BJ (cell line): ENCODE data around the gene ZNF835. TPM values are rescaled to one million over a fixed set of nuclear protein-coding genes. Genes with fewer than 3 reads are reported as not detected.

Experiments used
- CTCF ChIA-PET: fragments of 350-600 bp; formaldehyde crosslinking; extraction: SDS; loops from one replicate; lab custom pipeline; 2021; ENCODE audit warnings: antibody characterized with exemption, inconsistent platforms; lab: Yijun Ruan, JAX
- POLR2A ChIA-PET: fragments of 300-600 bp; sonication (Branson Sonifier 250); formaldehyde crosslinking; extraction: SDS; loops from one replicate; lab custom pipeline; 2021; ENCODE audit warnings: antibody characterized with exemption; lab: Charles Lee
- DNase-seq: peaks from one replicate; pipeline ENCODE4 v3.0.0-alpha.2; 2011; ENCODE audit warnings: low read depth
- H3K27me3 ChIP-seq: 2 replicates; pipeline ENCODE4 v1.6.0; 2011; ENCODE audit warnings: low read length; ENCODE audit not compliant: control insufficient read depth, insufficient read depth
- H3K36me3 ChIP-seq: 2 replicates; pipeline ENCODE4 v1.5.1; 2011; ENCODE audit warnings: low read length; ENCODE audit not compliant: control insufficient read depth, insufficient read depth
- H3K4me3 ChIP-seq: 2 replicates; pipeline ENCODE4 v1.5.1; 2011; ENCODE audit warnings: low read depth, mild to moderate bottlenecking, control low read depth, low read length
- polyA plus RNA-seq: library from polyadenylated mRNA; depleted of rRNA; stranded (reverse); fragments of >200 nt; gene quantifications from 2 replicates; pipeline ENCODE4 v1.2.3, GENCODE V29; 2011; rRNA removed
- TF ChIP-seq, protein P1 (sequence below): IDR thresholded peaks from 2 replicates; pipeline ENCODE4 v1.5.1; 2011; ENCODE audit warnings: low read depth, mild to moderate bottlenecking, control low read depth, inconsistent platforms, low read length, moderate library complexity; ENCODE audit not compliant: insufficient read depth

ZNF835 gene
- polyA plus RNA-seq, 1 experiment, result not detected

- POLR2A ChIA-PET, result no interaction called here
- DNase-seq, result no peak
- TF ChIP-seq, protein P1, sequence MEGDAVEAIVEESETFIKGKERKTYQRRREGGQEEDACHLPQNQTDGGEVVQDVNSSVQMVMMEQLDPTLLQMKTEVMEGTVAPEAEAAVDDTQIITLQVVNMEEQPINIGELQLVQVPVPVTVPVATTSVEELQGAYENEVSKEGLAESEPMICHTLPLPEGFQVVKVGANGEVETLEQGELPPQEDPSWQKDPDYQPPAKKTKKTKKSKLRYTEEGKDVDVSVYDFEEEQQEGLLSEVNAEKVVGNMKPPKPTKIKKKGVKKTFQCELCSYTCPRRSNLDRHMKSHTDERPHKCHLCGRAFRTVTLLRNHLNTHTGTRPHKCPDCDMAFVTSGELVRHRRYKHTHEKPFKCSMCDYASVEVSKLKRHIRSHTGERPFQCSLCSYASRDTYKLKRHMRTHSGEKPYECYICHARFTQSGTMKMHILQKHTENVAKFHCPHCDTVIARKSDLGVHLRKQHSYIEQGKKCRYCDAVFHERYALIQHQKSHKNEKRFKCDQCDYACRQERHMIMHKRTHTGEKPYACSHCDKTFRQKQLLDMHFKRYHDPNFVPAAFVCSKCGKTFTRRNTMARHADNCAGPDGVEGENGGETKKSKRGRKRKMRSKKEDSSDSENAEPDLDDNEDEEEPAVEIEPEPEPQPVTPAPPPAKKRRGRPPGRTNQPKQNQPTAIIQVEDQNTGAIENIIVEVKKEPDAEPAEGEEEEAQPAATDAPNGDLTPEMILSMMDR, result no peak
- Histone ChIP-seq H3K4me3 (no peak overlapping the region), H3K36me3 (peaks cover 12% of the 10 kb centered on the region), H3K27me3 (no peaks in the 10 kb centered on the region)
- CTCF ChIA-PET, result no interaction called here
These were observed 54.0 kb downstream of the ZNF835 start for GRCh38 chr19:56617531-56617930.

DNA sequence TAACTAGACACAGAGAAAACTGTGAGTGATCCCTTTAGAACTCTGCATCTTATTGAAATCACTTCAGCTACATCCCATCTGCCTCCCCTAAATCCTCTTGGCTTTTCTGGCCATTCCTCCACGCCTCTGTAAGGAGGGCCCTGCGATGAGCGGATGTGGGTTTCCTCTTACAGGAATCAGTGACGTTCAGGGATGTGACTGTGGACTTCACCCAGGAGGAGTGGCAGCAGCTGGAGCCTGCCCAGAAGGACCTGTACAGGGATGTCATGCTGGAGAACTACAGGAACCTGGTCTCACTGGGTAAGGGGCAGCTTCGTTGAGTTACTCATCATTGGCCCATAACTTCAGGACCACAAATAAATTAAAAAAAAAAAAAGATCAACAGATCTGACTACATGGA is 57.9 kb downstream of the ZNF835 start:
- Histone ChIP-seq H3K36me3 (no peaks in the 10 kb centered on the region), H3K27me3 (no peaks in the 10 kb centered on the region), H3K4me3 (no peak overlapping the region)
- ChIA-PET CTCF (interaction anchor here (0.7 to 1.0 kb wide), 2 partner anchors 16 to 24 kb away, joined by 4 read pairs; no protein-coding TSS in a partner anchor), POLR2A (no interaction called here)
- TF ChIP-seq, protein P1, result no peak
- no peak for DNase-seq

- DNase-seq, result no peak
- no peak overlapping the region for H3K4me3 ChIP-seq
- TF ChIP-seq, protein P1, result no peak
- CTCF ChIA-PET, result no interaction called here
- POLR2A ChIA-PET, result no interaction called here
- no peaks in the 10 kb centered on the region for H3K27me3 ChIP-seq
- H3K36me3 ChIP-seq, result no peaks in the 10 kb centered on the region
These were observed 58.8 kb downstream of the ZNF835 start for GRCh38 chr19:56612737-56613136.

Other genes starting within 250 kb of the ZNF835 start
- 1.9 and 3.2 TPM in 2 replicates for gene ZNF667, start 194.4 kb downstream of the ZNF835 start, polyA plus RNA-seq
- gene ZNF471, start 163.9 kb downstream of the ZNF835 start, polyA plus RNA-seq, result 2.2 and 3.6 TPM in 2 replicates
- gene ZFP28, start 132.8 kb downstream of the ZNF835 start, polyA plus RNA-seq, result 2.6 and 4.9 TPM in 2 replicates
- gene ZNF470, start 104.3 kb downstream of the ZNF835 start, polyA plus RNA-seq, result 1.7 and 2.7 TPM in 2 replicates
- gene ZNF71, start 76.5 kb downstream of the ZNF835 start, polyA plus RNA-seq, result 3.8 and 6.6 TPM in 2 replicates
- 0.07 TPM in 1 of 2 replicates, not detected in the other for gene SMIM17, start 28.6 kb downstream of the ZNF835 start, polyA plus RNA-seq
- 0.02 and 0.04 TPM in 2 replicates for gene PEG3, start 169.0 kb upstream of the ZNF835 start, polyA plus RNA-seq
- gene ZIM2, start 169.0 kb upstream of the ZNF835 start, polyA plus RNA-seq, result not detected in 2 replicates